Ascending aorta (tissue), 2 donors: Measurements from ENCODE around the gene NPW. TPM values are rescaled to one million over a fixed set of nuclear protein-coding genes. Genes with fewer than 3 reads are reported as not detected.

Experiments used
- DNase-seq, 2 donors: peaks; one replicate each; pipeline ENCODE4 v3.0.0-alpha.2; 2019; ENCODE audit warnings: low spot score in 2 of 2
- H3K27ac ChIP-seq, 2 donors: fragments of 200-600 bp; sonication (generic); one replicate each; pipeline ENCODE4 v1.5.1; 2016 to 2017; ENCODE audit warnings: mild to moderate bottlenecking in 1 of 2
- H3K27me3 ChIP-seq: fragments of 200-600 bp; sonication (generic); one replicate; pipeline ENCODE4 v1.5.1; 2017
- H3K36me3 ChIP-seq, 2 donors: fragments of 200-600 bp; sonication (generic); one replicate each; pipeline ENCODE4 v1.5.1; 2016
- H3K4me1 ChIP-seq, 2 donors: fragments of 200-600 bp; sonication (generic); one replicate each; pipeline ENCODE4 v1.5.1; 2016 to 2017; ENCODE audit warnings: mild to moderate bottlenecking in 1 of 2
- H3K4me3 ChIP-seq, 2 donors: fragments of 200-600 bp; sonication (generic); one replicate each; pipeline ENCODE4 v1.5.1; 2016 to 2017; ENCODE audit warnings: mild to moderate bottlenecking in 1 of 2
- H3K9me3 ChIP-seq, 2 donors: fragments of 200-600 bp; sonication (generic); one replicate each; pipeline ENCODE4 v1.5.1; 2016
- CTCF ChIP-seq, 3 experiments: fragments of 200-600 bp in 2 of 3; fragments of 450-650 bp in 1 of 3; sonication (generic) in 2 of 3; IDR thresholded peaks; one replicate each; pipeline ENCODE4 v1.5.1; 2016 to 2019; ENCODE audit warnings: antibody characterized with exemption in 3 of 3, mild to moderate bottlenecking in 1 of 3, moderate library complexity in 1 of 3
- intact Hi-C: fragments of 100-400 bp; cut with DNase I; formaldehyde crosslinking; loops from one replicate; pipeline ENCODE4 v1.15.1; 2023
- total RNA-seq: library from RNA; depleted of rRNA; stranded (reverse); fragments of >200 nt; gene quantifications from one replicate; pipeline ENCODE4 v1.1.0, GENCODE V29; 2016

Gene NPW
- total RNA-seq, 1 donor from 2014 or later = not detected

DNA sequence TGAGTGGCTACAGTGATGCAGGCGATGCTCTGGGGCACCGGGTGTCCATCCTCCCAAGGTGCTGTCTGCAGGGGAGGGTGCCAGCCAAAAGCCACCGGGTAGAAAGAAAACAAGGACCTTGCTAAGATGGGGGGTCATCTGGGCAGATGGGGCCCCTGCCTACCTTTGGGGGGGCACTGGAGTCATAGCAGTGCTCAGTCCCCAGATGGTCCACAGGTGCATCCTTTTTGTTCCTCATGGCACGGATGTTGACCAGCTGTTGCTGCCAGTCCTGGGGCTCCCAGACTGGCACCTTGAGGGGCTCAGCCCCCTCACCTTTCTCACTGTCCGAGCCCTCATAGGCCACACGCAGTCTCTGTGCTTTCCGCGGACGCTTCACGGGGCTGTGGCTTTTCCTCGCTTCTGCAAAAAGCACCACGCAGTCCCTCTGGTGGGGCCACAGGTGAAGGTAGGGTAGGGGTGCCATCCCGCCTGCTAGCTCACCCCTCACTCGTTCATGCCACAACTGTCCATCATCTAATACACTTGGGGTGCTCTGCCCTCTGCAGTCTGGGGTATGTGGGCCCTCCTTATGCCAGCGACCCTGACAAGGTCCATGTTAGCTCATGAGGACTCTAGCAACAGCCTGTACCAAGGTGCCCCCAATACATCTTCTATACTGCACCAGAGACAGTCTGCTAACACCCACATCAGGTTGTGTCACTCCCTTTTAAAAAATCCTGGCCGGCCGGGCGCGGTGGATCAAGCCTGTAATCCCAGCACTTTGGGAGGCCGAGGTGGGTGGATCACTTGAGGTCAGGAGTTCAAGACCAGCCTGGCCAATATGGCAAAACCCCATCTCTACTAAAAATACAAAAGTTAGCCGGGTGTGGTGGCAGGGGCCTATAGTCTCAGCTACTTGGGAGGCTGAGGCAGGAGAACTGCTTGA lies 26.6 kb downstream of the NPW start:
- Histone ChIP-seq H3K4me1 (peaks cover 4 to 20% of the 10 kb centered on the region in 2 donors), H3K36me3 (peaks cover 4 to 5% of the 10 kb centered on the region in 2 donors), H3K27ac (no peak overlapping the region), H3K4me3 (peak overlapping the region in 1 of 2 donors; percentile 98), H3K9me3 (no peaks in the 10 kb centered on the region), H3K27me3 (no peaks in the 10 kb centered on the region)
- intact Hi-C loops = no loop called here
- DNase-seq = no peak
- TF ChIP-seq CTCF (IDR thresholded peaks at IDR 0.05) = no peak

DNA sequence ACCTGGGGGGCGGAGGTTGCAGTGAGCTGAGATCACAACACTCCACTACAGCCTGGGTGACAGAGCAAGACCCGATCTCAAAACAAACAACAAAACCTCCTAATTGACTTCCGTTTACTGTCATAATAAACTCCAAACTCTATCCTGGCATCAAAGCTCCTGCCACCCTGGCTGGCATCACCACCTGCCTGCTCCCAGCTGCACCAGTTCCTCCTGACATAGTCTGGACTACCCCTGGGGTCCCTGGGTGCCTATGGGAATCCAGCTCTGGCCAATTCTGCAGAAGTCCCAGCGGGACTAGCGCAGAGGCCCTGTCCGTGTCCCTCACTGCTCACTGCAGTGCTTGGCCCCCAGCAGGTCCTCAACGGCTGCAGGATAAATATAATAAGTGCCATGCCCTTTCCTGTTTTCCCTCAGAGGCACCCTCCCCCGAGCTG lies 27.3 kb downstream of the NPW start:
- peaks cover 9 to 12% of the 10 kb centered on the region in 2 donors for H3K36me3 ChIP-seq
- H3K4me1 ChIP-seq = peaks cover 4 to 20% of the 10 kb centered on the region in 2 donors
- DNase-seq = no peak
- H3K27ac ChIP-seq = peak overlapping the region in 1 of 2 donors; percentile 63
- TF ChIP-seq CTCF (IDR thresholded peaks at IDR 0.05) = no peak
- H3K27me3 ChIP-seq = no peaks in the 10 kb centered on the region
- intact Hi-C loops = loop anchor here (1.0 kb wide), 2 partner anchors 12 to 24 kb away; no protein-coding TSS in a partner anchor
- H3K9me3 ChIP-seq = no peaks in the 10 kb centered on the region
- peak overlapping the region; percentile 94 to 98 for H3K4me3 ChIP-seq

GRCh38 chr16:2047330-2048115 lies 27.9 kb downstream of the NPW start, which contains the start of the genes NTHL1 and TSC2:
TSS of gene NTHL1 (minus strand) at chr16:2047834. CDS start at chr16:2047823, 11 bp downstream.
TSS of gene TSC2 (plus strand) at chr16:2047985. CDS start at chr16:2048616, 631 bp downstream.
- TF ChIP-seq CTCF (IDR thresholded peaks at IDR 0.05) = peak in 2 of 3 experiments; percentile 23 to 43
- intact Hi-C loops = loop anchor here (1.0 kb wide), 2 partner anchors 12 to 24 kb away; no protein-coding TSS in a partner anchor
- H3K9me3 ChIP-seq = no peaks in the 10 kb centered on the region
- H3K36me3 ChIP-seq = peaks cover 9 to 17% of the 10 kb centered on the region in 2 donors
- H3K4me1 ChIP-seq = peaks cover 4 to 20% of the 10 kb centered on the region in 2 donors
- DNase-seq = peak; percentile 88 to 98
- peak within 1 kb of the TSS; percentile 94 to 98 for H3K4me3 ChIP-seq
- no peaks in the 10 kb centered on the region for H3K27me3 ChIP-seq
- peak within 1 kb of the TSS; percentile 62 to 63 for H3K27ac ChIP-seq

DNA sequence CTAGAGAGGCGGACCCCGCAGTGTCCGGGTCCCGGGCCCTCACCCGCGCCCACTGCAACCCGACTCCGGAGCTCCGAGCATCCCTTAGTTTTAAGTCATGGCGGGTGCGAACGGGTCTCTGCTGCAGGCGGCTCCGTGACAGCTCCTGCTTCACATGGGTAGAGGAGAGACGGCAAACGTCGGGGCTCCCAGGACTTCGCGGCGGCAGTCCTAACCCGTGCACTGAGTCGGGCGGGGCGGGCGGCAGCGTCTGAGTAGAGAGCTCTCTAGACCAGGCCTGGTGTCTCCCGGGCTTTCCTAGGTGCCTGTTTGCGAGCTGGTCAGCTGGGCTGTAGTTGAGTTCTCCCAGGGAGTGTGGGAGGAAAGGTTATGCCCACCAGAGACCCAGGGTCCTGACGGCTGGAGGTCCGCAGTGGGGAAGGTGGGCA lies 28.5 kb downstream of the NPW start:
- Histone ChIP-seq H3K9me3 (no peaks in the 10 kb centered on the region), H3K4me3 (peak overlapping the region; percentile 94 to 98), H3K4me1 (peaks cover 4 to 20% of the 10 kb centered on the region in 2 donors), H3K27me3 (no peaks in the 10 kb centered on the region), H3K27ac (peak overlapping the region; percentile 62 to 63), H3K36me3 (peaks cover 13 to 23% of the 10 kb centered on the region in 2 donors)
- DNase-seq = no peak
- intact Hi-C loops = no loop called here
- no peak for TF ChIP-seq CTCF (IDR thresholded peaks at IDR 0.05)

GRCh38 chr16:2053211-2053610 lies 33.6 kb downstream of the NPW start:
- TF ChIP-seq CTCF (IDR thresholded peaks at IDR 0.05) = no peak
- Histone ChIP-seq H3K4me1 (peaks cover 0 to 10% of the 10 kb centered on the region in 2 donors), H3K9me3 (no peaks in the 10 kb centered on the region), H3K27ac (no peak overlapping the region), H3K36me3 (peaks cover 43 to 63% of the 10 kb centered on the region in 2 donors), H3K4me3 (no peak overlapping the region), H3K27me3 (no peaks in the 10 kb centered on the region)
- no peak for DNase-seq
- intact Hi-C loops = no loop called here
